NCI-H1417 treated with DMSO at 0.1 percent for 48 hours (cell line): ENCODE results near the gene OXCT1.
"Not testable (repeated sequence)": the region's sequence is repeated elsewhere in the genome, so short reads cannot be mapped to it uniquely, and the experiment has no call there.

Experiments
- DNase-seq: peaks from one replicate; lab custom pipeline; 2025; lab: John Stamatoyannopoulos, UW

OXCT1 gene

DNA sequence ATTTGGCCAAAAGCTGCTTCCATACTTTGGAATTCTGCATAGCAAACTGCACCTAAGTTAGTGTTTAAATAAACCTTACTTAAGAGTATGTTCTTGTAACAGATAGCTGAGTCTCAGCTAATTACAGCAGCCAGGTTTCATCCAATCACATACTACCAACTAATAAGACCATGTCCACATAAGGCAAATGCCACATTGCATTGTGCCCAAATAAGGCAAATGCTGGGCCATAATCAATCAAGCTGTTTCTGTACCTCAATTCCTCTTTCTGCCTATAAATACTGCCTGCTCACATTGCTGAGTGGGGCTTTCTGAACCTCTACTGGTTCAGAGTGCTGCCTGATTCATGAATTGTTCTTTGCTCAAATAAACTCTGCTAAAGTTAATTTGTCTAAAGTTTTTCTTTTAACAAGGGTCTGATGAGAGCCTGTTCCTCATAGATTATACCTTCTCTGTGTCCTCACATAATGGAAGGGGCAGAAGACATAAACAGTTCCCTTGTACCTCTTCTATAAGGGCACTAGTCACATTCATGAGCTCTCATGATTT, 4.4 kb upstream of the OXCT1 start:
- DNase-seq: no peak

DNA sequence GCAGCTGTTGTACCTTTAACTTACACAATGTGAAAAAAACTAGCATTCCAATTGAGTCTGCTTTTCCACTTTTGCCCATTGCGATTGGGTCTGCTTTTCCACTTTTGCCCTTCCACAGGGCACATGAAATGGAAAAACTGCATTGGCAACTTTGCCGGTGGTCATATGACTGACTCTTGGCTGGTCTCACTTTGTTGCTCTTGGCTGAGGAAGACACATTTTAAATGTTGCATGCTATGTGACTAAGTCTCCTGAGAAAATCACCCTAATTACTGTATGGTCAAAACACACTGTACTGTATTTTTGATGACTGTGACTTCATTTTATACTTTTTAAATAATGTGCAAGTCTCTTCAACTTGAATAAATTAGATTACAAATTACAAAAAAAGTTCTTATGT, 1.6 kb upstream of the OXCT1 start:
- DNase-seq: no peak

DNA sequence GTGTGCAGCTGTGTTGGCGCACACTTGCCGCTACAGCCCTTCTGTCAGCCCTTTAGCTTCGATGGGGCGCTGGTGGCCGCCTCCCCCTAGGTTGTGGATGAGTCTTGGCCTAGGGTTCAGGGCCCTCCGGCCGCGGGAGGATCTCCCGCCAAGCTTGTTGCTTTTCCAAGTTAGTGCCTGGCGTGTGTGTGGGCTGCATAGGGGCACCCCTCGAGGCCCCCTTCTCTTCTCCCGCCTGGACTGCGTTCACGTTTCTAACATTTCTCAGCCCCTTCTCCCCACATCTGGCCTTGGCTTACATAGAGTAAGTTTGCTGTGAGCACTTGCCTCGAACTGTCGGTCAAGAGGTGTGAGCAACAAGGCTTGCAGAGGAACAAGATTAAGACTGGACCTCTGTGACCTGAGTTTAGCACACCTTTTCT, 413 bp upstream of the OXCT1 start:
- no peak for DNase-seq

DNA sequence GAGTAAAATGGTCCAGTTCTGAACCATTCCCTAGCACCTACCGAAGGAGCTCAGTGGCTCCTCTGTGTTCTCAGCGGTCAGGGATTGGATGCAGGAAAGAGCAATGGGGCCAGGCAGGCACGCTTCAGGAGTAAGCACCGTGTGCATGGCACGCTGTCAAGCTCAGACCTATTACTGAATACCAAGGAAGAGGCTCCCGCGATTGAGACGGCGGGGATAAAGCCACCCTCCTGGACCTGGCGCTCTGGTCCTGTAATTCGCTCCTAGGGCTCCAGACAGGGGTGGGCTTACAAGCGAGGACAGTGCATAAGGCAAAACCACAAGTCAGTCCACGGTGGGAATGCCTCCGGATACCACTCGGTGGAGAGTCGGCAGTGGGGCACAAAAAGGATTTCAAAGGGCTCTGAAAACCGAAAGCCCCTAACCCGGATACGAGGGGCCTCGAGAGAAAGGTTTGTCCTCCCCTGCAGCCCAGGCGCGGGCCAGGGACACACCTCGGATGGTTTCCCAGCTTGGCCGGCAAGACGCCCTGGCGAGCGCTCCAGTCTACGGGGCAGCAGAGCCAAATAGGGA, 988 bp downstream of the OXCT1 start:
- DNase-seq: no peak

DNA sequence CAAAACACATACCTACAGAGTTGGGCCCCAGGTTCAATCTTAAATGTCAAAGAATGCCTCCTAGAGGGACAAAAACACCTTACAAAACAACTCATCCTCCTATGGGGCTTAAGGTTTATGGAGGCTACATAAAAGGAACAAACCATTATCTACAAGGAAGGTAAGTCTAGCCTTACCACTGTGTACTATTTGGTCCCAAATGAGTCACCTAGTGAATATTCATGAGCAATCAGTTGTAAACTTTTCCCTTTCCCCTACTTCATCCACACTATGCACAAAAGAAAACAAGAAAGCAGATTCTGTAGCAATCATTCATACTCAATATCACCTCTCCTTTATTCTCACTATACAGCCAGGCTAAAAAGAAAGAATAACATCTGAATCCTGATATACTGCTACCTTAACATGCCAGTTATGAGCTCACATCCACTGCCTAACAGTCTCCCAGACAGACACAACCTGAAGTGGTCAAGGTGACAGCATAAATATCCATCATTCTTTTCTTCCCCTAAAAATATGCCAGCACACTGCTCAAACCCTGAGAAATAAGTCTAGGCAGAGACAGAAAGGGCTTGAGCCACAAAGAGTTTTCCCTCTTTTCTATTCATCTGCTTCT, 6.2 kb downstream of the OXCT1 start:
- no peak for DNase-seq

DNA sequence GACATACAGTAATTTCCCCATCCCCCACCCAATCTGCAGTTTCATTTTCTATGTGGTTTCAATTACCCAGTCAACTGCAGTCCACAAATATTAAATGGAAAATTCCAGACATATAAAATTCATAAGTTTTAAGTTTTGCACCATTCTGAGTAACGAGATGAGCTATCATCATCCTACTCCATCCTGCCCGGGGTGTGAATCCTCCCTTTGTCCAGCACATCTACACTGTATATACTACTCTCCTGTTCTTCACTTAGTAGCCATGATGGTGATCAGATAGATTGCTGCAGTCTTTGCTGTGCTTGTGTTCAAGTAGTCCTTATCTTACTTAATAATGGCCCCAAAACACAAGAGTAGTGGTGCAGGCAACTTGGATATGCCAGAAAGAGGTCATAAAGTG, 11.3 kb downstream of the OXCT1 start:
- no peak for DNase-seq

DNA sequence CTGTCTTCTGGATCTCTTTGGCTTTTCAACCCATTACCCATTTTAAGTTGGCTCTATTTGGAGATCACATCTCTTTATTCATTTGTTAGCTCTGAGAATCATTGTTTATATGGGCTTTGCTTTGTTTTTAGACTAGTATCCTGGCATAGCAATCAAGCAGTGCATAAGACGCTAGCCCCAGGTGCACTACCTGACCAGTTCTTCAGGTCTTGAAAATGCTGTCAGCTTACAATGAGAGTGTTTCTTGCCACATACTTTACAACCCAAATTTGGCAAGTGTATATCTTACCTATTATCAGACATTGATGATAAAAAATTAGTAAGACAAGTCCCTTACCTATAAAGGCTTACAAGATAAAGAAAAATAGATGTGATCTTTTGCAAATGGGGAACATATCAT, 12.2 kb downstream of the OXCT1 start:
- no peak for DNase-seq

DNA sequence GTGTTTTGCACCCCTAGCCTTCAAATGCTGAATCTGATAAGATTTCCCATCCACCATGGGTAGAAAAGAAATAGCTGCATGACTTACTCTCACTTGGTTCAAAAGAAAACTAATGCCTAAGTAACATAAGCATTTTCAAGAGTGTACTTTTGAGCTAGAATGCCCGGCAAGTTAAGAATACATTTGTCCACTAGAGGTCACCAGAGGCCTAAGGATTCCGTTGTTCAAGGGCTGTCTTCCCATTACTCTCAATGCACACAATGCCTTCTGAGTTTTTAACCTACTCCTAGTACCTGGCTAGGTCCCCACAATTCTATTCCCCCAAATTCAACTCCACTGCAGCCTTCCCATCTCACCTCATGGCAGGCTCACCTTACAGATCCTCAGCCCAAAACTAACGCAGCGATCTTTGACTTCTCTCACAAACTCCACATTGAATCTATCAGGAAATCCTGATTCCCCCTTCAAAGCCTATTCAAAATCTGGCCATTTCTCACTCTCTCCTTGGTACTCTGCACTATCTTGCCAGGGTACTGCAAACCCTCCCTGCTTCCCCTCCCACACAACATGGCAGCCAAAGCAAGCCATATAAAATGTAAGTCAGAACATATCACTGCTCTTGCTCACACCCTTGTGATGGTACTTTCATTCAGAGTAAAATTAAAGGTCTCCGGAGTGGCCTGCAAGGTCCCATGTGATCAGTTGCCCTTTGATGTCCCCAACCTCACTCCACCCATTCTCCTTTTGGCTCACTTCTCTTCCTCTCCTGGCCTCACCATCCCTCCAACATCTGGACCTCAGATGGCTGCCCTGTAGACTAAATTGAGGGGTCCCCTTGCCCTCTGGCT, 13.4 kb downstream of the OXCT1 start:
- DNase-seq: peak; percentile 27

DNA sequence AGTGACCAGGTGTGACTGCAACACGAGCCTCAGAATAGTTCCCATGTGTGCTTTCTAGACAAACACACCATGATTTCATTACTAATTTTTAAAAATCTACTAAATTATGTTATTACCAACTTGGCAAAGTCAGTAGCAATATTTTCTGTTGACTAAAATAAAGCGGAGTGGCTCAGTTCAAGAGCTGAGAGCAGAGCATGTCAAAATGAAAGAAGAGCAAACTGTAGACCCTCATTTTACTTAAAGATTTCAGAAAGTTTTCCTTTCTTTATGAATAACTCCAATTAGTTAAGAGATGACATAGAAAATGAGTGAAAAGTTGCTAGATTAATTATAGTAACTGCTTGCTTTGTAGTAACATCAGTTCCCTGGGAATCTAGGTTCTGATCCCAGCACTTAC, 17.9 kb downstream of the OXCT1 start:
- DNase-seq: no peak

DNA sequence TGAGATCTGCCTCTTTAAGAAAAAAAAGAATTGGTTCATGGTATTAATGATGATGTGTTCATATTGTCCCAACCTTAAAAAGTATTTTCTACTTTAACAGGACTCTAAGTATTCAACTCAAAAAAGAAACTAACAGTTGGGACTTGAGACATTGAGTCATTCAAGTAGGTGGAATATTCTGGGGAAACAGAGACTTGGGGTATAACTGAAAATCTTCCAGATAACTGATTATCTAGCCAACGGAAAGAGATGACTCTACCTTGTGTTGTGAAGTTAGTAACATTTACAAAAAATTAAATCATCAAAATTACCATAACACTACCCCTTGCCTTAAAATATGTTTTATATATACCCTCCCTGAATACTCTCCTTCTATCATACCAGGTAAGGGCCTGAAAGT, 19.1 kb downstream of the OXCT1 start:
- no peak for DNase-seq

DNA sequence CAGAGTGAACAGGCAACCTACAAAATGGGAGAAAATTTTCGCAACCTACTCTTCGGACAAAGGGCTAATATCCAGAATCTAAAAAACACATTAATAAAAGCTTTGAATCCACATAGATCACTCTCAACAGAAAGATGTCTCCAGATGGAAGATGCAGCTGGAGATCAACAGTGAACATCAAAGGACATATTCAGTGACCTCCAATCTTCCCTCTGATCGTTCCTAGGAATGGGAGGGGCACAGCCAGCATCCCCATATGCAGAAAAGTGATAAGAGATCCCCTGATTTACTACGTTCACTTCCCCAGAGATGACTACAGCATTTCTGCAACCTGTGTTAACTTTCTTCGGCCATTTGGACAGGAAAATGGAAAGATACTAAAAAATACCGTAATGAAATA, 21.2 kb downstream of the OXCT1 start:
- DNase-seq: no peak

DNA sequence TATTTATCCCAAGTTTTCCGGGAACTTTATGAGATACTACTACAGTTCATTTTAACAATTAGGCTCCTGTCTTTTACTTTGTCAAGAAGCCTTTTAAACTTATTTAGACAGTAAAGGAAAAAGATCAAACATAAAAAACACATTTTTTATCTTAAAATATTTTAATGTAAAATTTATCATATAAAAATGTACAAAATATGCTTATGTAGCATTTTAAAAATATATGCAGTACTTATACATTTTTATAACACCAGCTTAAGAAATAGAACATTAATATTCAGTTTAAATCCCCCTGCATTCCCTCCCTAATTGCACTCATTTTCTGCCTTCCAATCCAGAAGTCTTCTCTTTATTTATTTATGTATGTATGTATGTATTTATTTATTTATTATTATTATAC, 24.5 kb downstream of the OXCT1 start:
- not testable (repeated sequence) for DNase-seq

DNA sequence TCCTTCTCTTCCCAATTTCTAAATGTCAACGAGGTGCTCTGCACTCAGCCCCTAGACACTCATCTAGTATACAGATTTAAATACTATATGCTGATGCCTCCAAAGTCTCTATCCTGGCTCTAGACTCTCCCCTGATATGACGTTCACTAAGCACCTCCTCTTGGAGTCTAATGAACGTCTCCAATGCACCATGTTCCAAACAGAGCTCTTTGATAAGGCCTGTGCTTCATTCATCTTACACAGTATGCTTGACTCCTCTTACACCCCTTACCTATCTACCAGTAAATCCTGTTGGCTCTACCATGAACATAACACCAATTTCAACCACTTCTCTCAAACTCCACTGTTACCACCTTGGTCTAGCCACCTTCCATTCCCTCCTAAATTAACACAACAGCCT, 25.7 kb downstream of the OXCT1 start:
- DNase-seq: no peak

DNA sequence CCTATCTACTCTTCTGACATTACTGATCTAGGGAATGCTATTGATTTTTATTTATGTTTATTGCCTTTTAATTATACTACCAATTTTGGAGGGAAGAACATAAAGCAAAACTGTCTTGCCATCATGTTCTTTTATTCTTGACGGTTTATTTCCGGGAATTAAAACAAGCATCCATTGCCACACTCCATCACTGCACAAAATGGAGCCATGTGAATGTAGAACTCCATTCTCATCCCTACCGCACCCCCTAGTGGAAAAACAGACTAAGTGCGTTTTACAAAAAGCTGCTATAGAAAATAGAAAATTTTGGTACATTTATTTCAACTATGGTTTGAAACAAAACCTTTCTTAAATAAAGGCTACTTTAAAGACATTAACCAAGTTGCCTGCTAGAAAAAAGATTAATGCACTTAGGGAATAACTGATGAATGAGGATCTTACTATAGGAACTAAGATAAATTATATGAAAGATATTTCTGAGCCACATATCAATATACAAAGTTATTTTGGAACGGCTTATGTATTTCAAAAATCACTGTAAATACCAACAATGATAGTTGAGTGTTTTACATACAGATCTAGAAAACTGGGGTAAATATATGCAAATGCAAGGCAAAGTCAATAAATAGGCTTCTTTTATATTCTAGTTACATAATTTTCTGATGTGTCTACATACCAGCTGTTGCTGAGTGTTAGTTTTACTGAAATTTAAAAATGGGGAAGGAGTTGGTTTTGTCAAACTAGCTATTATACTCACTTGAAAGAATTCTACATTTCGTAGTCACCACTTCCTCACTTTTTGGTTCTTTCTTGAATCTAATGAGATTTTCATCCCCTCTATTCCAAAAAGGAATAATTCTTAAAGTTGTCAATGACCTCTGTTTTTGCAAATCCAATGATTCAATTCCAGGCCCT, 26.5 kb downstream of the OXCT1 start:
- DNase-seq: peak; percentile 5

DNA sequence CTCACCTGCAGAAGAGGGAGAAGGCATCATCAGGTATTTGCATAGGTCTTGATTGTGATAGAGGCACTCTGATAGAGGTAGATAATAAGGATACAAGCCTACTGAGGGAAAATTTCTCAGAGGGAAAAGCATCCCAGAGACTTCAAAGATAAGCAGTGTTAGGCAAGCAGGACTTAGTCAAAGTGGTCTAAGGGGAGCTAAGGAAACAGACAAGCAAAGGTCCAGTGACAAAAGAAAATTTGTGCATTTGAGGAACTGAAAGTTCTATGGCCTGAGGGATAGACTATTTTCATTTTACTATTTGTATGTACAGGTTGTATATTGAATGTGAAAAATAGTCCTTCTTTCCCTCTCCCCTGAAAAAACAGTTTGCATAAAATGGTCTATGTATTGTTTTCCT, 27.4 kb downstream of the OXCT1 start:
- DNase-seq: no peak

DNA sequence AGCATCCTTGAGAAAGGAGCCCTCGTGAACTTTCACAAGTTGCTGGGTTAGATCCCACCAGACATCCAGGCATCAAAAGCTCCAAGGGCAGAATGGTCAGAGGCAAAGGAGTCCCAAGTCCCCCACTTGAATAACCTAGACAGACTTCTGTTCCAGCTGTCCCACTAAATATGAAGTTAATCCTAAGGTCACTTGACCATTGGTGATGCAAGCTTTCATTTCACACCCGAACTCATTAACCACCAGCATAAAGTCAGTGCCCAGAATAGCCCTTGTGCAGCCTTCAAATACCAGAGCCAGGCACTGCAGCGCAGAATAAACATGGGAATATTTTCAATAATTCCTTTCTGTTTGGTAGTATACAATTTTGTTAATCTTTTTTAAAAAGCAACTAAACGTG, 28.9 kb downstream of the OXCT1 start:
- no peak for DNase-seq

DNA sequence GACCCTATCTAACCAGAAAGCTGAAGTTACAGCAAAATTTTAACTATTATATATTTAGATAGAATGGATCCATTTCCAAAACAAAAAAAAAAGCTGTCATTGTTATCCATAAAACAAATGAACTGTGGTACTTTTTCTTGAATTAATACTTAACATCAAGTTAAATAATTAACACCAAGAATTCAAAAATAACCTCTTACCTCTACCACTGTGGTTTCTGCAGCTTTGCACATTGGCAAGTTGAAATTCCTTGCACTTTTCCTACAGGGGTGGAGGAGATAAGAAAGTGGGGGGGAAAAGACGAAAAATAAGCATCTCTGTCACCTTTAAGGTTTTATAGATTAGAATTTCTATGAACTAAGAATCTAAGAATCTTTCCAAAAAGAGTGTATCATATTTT, 30.0 kb downstream of the OXCT1 start:
- DNase-seq: no peak

DNA sequence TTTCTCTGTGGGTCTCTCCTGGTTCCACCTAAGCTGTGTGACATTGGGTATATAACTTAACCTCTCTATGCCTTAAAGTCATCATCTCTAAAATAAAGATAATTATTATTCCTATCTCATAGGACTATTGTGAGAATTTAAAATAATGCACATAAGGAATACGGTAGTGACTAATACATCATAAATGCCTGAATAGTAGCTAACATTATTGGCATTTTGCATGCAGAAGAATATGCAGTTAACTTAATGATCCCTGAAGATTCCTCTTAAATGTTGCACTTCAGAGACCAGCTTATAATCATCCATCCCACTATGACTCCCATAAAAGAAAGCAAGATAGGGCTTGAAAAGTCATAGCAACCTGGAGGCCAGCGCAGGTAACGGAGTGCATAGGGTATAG, 32.4 kb downstream of the OXCT1 start:
- DNase-seq: no peak

DNA sequence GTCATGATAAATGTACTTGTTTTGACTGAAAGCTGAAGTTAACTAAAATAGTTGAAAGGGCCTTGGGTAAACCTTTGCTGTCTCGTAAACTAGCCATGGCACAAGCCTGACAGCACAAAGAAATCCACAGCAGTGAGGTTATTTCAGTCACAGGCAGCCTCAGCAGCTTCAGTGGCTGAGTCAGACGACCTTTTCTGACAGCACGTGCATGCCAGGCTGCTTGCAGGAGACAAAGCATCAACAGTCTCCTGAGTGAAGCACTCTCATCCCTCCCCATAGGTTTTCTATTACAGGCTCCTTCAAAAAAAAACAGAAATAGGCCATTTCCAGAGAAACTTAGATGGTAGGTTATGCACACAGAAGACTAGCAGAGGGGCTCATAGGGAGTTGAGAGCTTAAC, 34.6 kb downstream of the OXCT1 start:
- no peak for DNase-seq

DNA sequence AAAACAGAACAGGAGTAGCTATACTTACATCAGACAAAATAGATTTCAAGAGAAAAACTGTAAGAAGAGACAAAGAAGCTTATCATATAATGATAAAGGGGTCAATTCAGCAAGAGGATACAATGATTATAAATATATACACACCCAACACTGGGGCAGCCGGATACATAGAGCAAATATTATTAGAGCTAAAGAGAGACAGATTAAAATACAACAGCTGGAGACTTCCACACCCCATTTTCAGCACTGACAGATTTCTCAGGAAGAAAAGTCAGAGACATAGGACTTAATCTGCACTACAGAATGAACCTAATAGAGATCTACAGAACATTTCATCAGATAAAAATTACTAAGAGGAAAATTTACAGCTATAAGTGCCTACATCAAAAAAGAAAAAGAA, 35.7 kb downstream of the OXCT1 start:
- no peak for DNase-seq

DNA sequence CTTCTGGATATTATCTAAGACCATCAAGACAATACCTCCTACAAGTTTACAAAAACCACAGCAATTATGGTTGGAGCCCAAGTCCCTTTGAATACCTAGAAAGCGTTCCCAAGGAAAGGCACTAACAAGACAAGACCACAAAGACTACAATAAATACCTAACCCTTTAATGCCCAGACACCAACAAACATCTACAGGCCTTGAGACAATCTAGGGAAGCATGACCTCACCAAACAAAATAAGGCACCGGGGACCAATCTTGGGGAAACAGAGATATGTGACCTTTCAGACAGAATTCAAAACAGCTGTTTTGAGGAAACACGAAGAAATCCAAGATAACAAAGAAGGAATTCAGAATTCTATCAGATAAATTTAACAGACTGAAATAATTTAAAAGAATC, 37.8 kb downstream of the OXCT1 start:
- DNase-seq: no peak

DNA sequence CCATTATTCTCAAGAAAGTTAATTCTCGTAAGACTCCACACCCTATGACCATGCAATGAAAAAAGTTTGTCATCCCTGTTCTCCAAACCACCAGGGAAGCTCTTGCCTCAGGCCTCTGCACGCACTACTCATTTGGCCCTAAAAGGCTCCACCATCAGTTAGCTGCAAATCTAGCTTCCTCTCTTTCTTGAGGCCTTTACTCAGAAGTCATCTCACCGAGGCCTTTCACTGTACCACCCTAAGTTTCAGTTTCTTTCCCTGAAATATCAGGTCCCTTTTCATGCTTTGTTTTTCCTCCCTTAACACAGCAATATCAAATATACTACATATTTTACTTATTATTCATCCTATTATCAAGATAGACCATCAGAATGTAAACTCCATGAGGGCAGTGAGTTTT, 39.1 kb downstream of the OXCT1 start:
- no peak for DNase-seq
